Measurements from ENCODE around the gene APOO. TPM values are rescaled to one million over a fixed set of nuclear protein-coding genes. Genes with fewer than 3 reads are reported as not detected.

Gene APOO
- polyA plus RNA-seq, 2 of the 4 experiments (the other 2 are of a cell fraction) = 33.5 to 59.4 TPM

DNA sequence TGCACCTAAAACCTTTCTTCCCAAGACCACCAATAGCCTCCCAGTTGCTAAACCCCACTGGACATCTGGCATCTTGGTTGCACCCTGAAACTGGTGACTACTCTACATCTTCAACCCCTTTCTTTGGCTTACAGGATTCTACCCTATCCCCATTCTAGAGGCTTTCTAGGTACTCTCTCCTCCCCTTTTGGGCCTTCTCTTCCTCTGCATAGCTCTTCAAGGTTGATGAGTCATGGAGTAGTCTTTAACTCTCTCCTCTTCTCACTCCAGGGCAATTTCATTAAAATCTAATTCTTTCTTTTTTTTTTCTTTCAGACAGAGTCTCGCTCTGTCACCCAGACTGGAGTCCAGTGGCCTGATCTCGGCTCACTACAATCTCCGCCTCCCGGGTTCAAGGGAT, 16.8 kb downstream of the APOO start:
- H3K4me3 ChIP-seq = no peak overlapping the region
- DNase-seq (ENCODE audit: low read depth in 1 of 2, low spot score in 1 of 2) (no peak), FAIRE-seq (no peak), ATAC-seq (peak; percentile 25 to 42; a peak in 1 of 6 replicates)
- ChIA-PET POLR2A (interaction anchor here (2.0 kb wide), 1 partner anchor 87 kb away, joined by 5 read pairs; no protein-coding TSS in a partner anchor), CTCF (interaction anchor here (1.2 to 1.4 kb wide), 2 partner anchors 11 to 108 kb away, joined by 3 to 4 read pairs; partner anchors contain the start of gene SAT1)
- no peak for TF ChIP-seq POLR2AphosphoS2 (conservative IDR thresholded peaks at IDR 0.05; ENCODE audit: low read length)
- TF ChIP-seq, protein P1, sequence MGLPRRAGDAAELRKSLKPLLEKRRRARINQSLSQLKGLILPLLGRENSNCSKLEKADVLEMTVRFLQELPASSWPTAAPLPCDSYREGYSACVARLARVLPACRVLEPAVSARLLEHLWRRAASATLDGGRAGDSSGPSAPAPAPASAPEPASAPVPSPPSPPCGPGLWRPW (IDR thresholded peaks at IDR 0.05) = no peak
- no peak for TF ChIP-seq MAZ (IDR thresholded peaks at IDR 0.05; ENCODE audit: borderline replicate concordance, low read depth, low read length)
- TF ChIP-seq RCOR1 (IDR thresholded peaks at IDR 0.05; ENCODE audit: low read depth, low read length) = no peak
- no peak for TF ChIP-seq FOSB (CRISPR knock-in tag; IDR thresholded peaks at IDR 0.05)
- no peak for TF ChIP-seq FOSL2 (IDR thresholded peaks at IDR 0.05)
- peak; percentile 71 for TF ChIP-seq FOSL2 (CRISPR knock-in tag; IDR thresholded peaks at IDR 0.05)
- no peaks in the 10 kb centered on the region for H3K9me3 ChIP-seq
- H3K4me1 ChIP-seq = peaks cover 45% of the 10 kb centered on the region
- peak overlapping the region; percentile 88 to 97 for H3K27ac ChIP-seq
- WGBS (ENCODE audit: missing lambda C conversion rate) = 92% methylated on average over 4 of the region's 4 CpGs
- H3K4me2 ChIP-seq = peak overlapping the region; percentile 51

DNA sequence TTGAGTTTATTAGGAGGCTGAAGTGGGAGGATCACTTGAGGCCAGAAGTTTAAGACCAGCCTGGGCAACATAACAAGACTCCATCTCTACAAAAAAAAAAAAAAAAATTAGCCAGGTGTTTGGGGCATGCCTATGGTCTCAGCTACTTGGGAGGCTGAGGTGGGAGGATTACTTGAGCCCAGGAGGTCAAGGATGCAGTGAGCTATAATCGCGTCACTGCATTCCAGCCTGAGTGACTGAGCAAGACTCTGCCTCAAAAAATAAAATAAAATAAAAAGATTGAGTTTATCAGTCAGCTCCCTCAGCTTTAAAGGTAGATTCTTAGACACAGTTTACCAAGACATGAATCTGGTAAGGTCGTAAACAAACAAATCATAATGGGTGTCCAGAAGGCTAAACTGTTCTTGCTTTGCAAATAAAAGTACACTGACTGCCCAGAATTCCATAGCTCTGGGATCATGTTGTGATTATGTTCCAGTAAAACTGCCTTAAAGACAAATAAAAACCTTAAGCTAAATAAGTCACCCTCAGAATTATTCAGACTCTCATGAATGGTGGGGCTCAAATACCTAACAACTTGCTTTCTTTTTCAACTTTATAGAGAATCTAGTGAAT, 18.7 kb downstream of the APOO start:
- TF ChIP-seq SMC3 (IDR thresholded peaks at IDR 0.05) = peak; percentile 12; the same call in 1 of the 3 replicates
- 0 out of 5 replicates have a peak, but pooled peaks of 1 of the 2 experiments have one; percentile 48 for TF ChIP-seq JUN (IDR thresholded peaks at IDR 0.05)
- TF ChIP-seq NR3C1 (IDR thresholded peaks at IDR 0.05) = no peak
- peak; percentile 71; the same call in 1 of the 2 replicates for TF ChIP-seq GATA3 (IDR thresholded peaks at IDR 0.05; ENCODE audit: borderline replicate concordance)
- TF ChIP-seq NFE2L2 (conservative IDR thresholded peaks at IDR 0.05; ENCODE audit: low read length) = no peak
- 0 out of 2 replicates have a peak, but pooled peaks have one; percentile 45 for TF ChIP-seq RARB (CRISPR knock-in tag; IDR thresholded peaks at IDR 0.05)
- TF ChIP-seq JUNB (IDR thresholded peaks at IDR 0.05) = peak; percentile 58; the same call in 1 of the 2 replicates
- no peak for TF ChIP-seq FOSL2 (IDR thresholded peaks at IDR 0.05)
- peak; percentile 50; the same call in 1 of the 2 replicates for TF ChIP-seq FOSL2 (CRISPR knock-in tag; IDR thresholded peaks at IDR 0.05)
- peak; percentile 50 to 58; a peak in 2 of 5 replicates for TF ChIP-seq EP300 (IDR thresholded peaks at IDR 0.05)
- TF ChIP-seq HOXA7 (CRISPR knock-in tag; IDR thresholded peaks at IDR 0.05) = no peak
- TF ChIP-seq CEBPB (IDR thresholded peaks at IDR 0.05) = peak in 1 of 2 experiments; percentile 34; a peak in 1 of 4 replicates
- FAIRE-seq (no peak), ATAC-seq (peak; percentile 67 to 74), DNase-seq (ENCODE audit: low read depth in 1 of 2, low spot score in 1 of 2) (peak in 1 of 2 experiments; percentile 82)
- Histone ChIP-seq H3K4me3 (no peak overlapping the region), H3K27ac (peak overlapping the region; percentile 88 to 97), H3K9me3 (no peaks in the 10 kb centered on the region), H3K4me2 (peak overlapping the region; percentile 51), H3K4me1 (peaks cover 60% of the 10 kb centered on the region)
- ChIA-PET CTCF (interaction anchor here (0.7 to 3.4 kb wide), 5 partner anchors 13 to 195 kb away, joined by 3 to 32 read pairs (median 5); partner anchors contain the start of gene SAT1), POLR2A (interaction anchor here (1.4 to 2.9 kb wide), 4 partner anchors 12 to 110 kb away, joined by 4 to 46 read pairs (median 8); partner anchors contain the start of gene SAT1)
- 1% methylated on average over 3 of the region's 3 CpGs for WGBS (ENCODE audit: missing lambda C conversion rate)

DNA sequence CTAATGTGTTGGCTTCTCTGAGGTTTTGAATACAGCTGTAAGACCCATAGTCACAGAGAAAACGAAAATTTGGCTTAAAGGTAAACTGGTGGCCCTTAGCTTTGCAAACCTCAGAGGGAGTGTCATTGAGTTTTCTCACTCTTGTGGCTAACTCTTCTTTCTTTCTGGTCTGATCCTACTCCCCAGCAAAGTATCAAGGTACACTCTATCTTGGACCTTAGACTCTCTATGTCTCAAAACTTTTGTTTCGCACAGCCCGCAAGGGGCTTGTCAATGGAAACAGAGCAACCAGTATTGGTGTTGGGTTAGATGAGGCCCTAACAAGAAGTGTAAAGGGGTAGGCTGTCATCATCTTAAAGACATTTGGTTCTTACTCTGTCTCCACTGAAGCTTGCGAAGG, 19.8 kb downstream of the APOO start:
- WGBS (ENCODE audit: missing lambda C conversion rate) = 89% methylated on average over 4 of the region's 4 CpGs

More for the DNA sequence above, 19.8 kb downstream of the APOO start:
- ATAC-seq = no peak
- Histone ChIP-seq H3K9me3 (no peaks in the 10 kb centered on the region), H3K4me1 (peaks cover 71% of the 10 kb centered on the region), H3K27ac (peak overlapping the region; percentile 88 to 97), H3K4me3 (no peak overlapping the region), H3K4me2 (peak overlapping the region; percentile 51; the same call in 2 of the 3 replicates)
- FAIRE-seq = peak; percentile 67
- POLR2A ChIA-PET = interaction anchor here (2.9 kb wide), 1 partner anchor 105 kb away, joined by 46 read pairs; the partner anchor contains the start of gene SAT1
- TF ChIP-seq JUN (IDR thresholded peaks at IDR 0.05) (no peak), FOXS1 (CRISPR knock-in tag; IDR thresholded peaks at IDR 0.05) (no peak), ESRRA (IDR thresholded peaks at IDR 0.05; ENCODE audit: borderline replicate concordance, low read length) (no peak), KDM1A (IDR thresholded peaks at IDR 0.05; ENCODE audit: low read depth) (no peak), KDM5A (IDR thresholded peaks at IDR 0.05) (no peak), PHF8 (IDR thresholded peaks at IDR 0.05; ENCODE audit: borderline replicate concordance, low read depth) (no peak), CBX2 (IDR thresholded peaks at IDR 0.05; ENCODE audit: borderline replicate concordance, low read depth) (no peak), TFCP2L1 (CRISPR knock-in tag; IDR thresholded peaks at IDR 0.05) (no peak), BHLHE40 (IDR thresholded peaks at IDR 0.05; ENCODE audit: low read depth, low read length) (no peak)
- TF ChIP-seq, protein P2, sequence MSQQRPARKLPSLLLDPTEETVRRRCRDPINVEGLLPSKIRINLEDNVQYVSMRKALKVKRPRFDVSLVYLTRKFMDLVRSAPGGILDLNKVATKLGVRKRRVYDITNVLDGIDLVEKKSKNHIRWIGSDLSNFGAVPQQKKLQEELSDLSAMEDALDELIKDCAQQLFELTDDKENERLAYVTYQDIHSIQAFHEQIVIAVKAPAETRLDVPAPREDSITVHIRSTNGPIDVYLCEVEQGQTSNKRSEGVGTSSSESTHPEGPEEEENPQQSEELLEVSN (IDR thresholded peaks at IDR 0.05; ENCODE audit: borderline replicate concordance, low read depth) = no peak
- DNase-seq (ENCODE audit: low read depth in 1 of 2, low spot score in 1 of 2) = no peak
- CTCF ChIA-PET = interaction anchor here (0.7 to 3.4 kb wide), 3 partner anchors 14 to 105 kb away, joined by 5 to 32 read pairs (median 21); partner anchors contain the start of gene SAT1
